SKM-1 (cell line): Measurements from ENCODE around the gene ATP5PB.

Experiments
- DNase-seq: peaks from one replicate; lab custom pipeline; 2025; ENCODE audit not compliant: unreplicated experiment; lab: John Stamatoyannopoulos, UW

The ATP5PB gene

GRCh38 chr1:111504097-111504496 lies 54.8 kb downstream of the ATP5PB start:
- no peak for DNase-seq

- peak; percentile 19 for DNase-seq
Measured at GRCh38 chr1:111505641-111506119, 56.4 kb downstream of the ATP5PB start.

DNA sequence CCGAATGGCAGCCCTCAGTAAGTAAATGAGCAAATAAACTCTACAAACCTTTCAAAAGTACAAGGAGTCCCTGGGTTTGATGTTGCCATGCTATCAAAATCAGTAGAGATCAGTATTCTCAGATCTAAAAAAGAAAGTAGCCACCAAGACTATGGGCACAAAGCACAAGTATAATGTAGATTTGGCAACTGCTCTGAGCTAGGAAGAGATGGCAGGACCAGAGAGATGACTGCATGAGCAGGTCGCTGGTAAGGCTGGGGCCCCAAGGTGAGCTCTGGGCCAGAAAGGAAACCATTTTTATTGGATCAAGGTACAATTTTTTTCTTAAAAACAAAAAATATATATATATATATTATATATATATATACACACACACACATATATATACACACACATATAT lies 57.3 kb downstream of the ATP5PB start:
- no peak for DNase-seq

GRCh38 chr1:111507411-111508201 lies 58.3 kb downstream of the ATP5PB start:
- DNase-seq = peak; percentile 99

- DNase-seq = no peak
Measured at GRCh38 chr1:111509997-111510375, 60.7 kb downstream of the ATP5PB start.

- DNase-seq = no peak
Measured at GRCh38 chr1:111511370-111511769, 62.1 kb downstream of the ATP5PB start.
